ENCODE results near the gene CEP131.

CEP131 gene

GRCh38 chr17:81223762-81224130, 981 bp upstream of the CEP131 start:
- DNase-seq (ENCODE audit: low read depth in 2 of 2), result no peak

GRCh38 chr17:81222620-81222905, 202 bp downstream of the CEP131 start:
- DNase-seq (ENCODE audit: low read depth in 2 of 2), result no peak

- no peak for DNase-seq (ENCODE audit: low read depth in 2 of 2)
These were observed 734 bp downstream of the CEP131 start for GRCh38 chr17:81221842-81222619.

GRCh38 chr17:81221371-81221841, 1.4 kb downstream of the CEP131 start:
- no peak for DNase-seq (ENCODE audit: low read depth in 2 of 2)

- DNase-seq (ENCODE audit: low read depth in 2 of 2), result no peak
These were observed 3.1 kb downstream of the CEP131 start for GRCh38 chr17:81219476-81220180.

- no peak for DNase-seq (ENCODE audit: low read depth in 2 of 2)
These were observed 3.8 kb downstream of the CEP131 start for GRCh38 chr17:81218991-81219390.

- no peak for DNase-seq (ENCODE audit: low read depth in 2 of 2)
These were observed 4.3 kb downstream of the CEP131 start for GRCh38 chr17:81218459-81218858.

GRCh38 chr17:81217491-81217890, 5.3 kb downstream of the CEP131 start:
- no peak for DNase-seq (ENCODE audit: low read depth in 2 of 2)

GRCh38 chr17:81213978-81214377, 8.8 kb downstream of the CEP131 start:
- DNase-seq (ENCODE audit: low read depth in 2 of 2), result no peak

GRCh38 chr17:81212365-81212764, 10.4 kb downstream of the CEP131 start:
- DNase-seq (ENCODE audit: low read depth in 2 of 2), result no peak

GRCh38 chr17:81210868-81211267, 11.9 kb downstream of the CEP131 start:
- no peak for DNase-seq (ENCODE audit: low read depth in 2 of 2)

GRCh38 chr17:81210466-81210865, 12.3 kb downstream of the CEP131 start:
- DNase-seq (ENCODE audit: low read depth in 2 of 2), result no peak

GRCh38 chr17:81209141-81209540, 13.6 kb downstream of the CEP131 start:
- DNase-seq (ENCODE audit: low read depth in 2 of 2), result no peak

GRCh38 chr17:81208651-81209050, 14.1 kb downstream of the CEP131 start:
- DNase-seq (ENCODE audit: low read depth in 2 of 2), result no peak

- DNase-seq (ENCODE audit: low read depth in 2 of 2), result no peak
These were observed 14.9 kb downstream of the CEP131 start for GRCh38 chr17:81207610-81208581.

- DNase-seq (ENCODE audit: low read depth in 2 of 2), result no peak
These were observed 16.1 kb downstream of the CEP131 start for GRCh38 chr17:81206657-81207056.

- no peak for DNase-seq (ENCODE audit: low read depth in 2 of 2)
These were observed 16.6 kb downstream of the CEP131 start for GRCh38 chr17:81206166-81206565.

- no peak for DNase-seq (ENCODE audit: low read depth in 2 of 2)
These were observed 18.2 kb downstream of the CEP131 start for GRCh38 chr17:81204578-81204977.

GRCh38 chr17:81203136-81203535, 19.6 kb downstream of the CEP131 start:
- no peak for DNase-seq (ENCODE audit: low read depth in 2 of 2)

- no peak for DNase-seq (ENCODE audit: low read depth in 2 of 2)
These were observed 20.4 kb downstream of the CEP131 start for GRCh38 chr17:81202318-81202717.

GRCh38 chr17:81200695-81201580, 21.8 kb downstream of the CEP131 start:
- DNase-seq (ENCODE audit: low read depth in 2 of 2), result no peak

All from stimulated activated CD8-positive, alpha-beta memory T cell treated with anti-CD3 and anti-CD28 coated beads, Interleukin-7, amount 100 ng/mL, for 1 hour (primary cell).